Measurements from ENCODE around the gene SKIC2.
A peak's percentile ranks its signal among the peaks of the same experiment; 100 is the strongest.
"Not testable (repeated sequence)": the region's sequence is repeated elsewhere in the genome, so short reads cannot be mapped to it uniquely, and the experiment has no call there.

The SKIC2 gene

GRCh38 chr6:31958741-31959739 is at the start of gene SKIC2, which contains the start of gene NELFE:
Gene SKIC2, plus strand, starts transcription at chr6:31959175. Its CDS starts 18 bp downstream, at chr6:31959193.
Gene NELFE, minus strand, starts transcription at chr6:31958971. Its CDS starts 525 bp downstream, at chr6:31958446.
- ATAC-seq (peak; percentile 100), DNase-seq (peak; percentile 99)

- ATAC-seq, DNase-seq: not testable (repeated sequence)
Measured at GRCh38 chr6:31909298-31909697, 49.7 kb upstream of the SKIC2 start.

DNA sequence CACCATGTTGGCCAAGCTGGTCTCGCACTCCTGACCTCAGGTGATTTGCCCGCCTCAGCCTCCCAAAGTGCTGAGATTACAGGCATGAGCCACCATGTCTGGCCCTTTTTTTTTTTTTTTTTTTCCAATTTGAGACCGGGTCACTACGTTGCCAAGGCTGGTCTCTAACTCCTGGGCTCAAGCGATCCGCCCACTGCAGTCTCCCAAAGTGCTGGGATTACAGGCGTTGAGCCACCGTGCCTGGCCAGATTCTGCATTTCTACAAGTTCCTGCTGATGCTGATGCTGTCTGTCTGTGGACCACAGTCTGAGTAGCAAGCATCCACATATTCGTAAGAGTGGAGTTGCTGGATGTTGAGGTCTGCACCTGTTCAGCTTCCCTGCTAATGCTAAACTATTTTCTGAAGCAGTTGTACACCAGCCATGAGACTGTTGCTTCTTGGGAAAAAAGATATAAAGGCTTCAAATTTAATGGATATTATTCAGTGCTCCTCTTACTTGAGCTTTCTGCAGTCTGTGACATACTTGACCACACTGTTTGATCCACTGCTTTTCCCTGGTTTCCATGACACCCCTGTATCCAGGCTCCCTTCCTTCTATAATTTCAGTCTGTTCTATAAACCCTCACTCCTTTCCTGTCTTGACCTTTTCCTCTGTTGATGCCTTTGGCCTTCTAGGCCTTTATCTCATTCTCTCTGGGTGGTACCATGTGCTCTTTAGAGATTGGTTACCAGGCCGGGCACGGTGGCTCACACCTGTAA is 47.0 kb upstream of the SKIC2 start:
- no peak for DNase-seq
- ATAC-seq, result no peak

DNA sequence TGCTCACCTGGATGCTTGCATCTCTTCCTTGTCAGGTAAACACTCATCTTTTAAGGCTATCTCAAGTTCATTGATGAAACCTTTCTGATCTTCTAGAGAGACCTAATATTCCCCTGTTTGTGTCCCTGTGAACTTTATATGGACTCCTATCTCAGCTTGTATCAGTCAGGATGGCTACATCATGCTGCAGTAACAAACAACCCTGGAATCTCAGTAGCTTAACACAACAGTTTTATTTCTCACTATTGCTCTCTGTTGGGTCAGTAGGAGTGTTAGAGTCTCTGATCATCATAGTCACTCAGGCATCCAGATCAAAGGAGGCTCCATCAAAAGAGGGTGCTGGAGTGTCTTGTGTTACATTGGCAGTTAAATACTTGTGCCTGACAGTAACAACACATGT is 43.6 kb upstream of the SKIC2 start:
- ATAC-seq (no peak), DNase-seq (no peak)

- ATAC-seq (no peak), DNase-seq (no peak)
Measured at GRCh38 chr6:31915756-31916155, 43.2 kb upstream of the SKIC2 start.

DNA sequence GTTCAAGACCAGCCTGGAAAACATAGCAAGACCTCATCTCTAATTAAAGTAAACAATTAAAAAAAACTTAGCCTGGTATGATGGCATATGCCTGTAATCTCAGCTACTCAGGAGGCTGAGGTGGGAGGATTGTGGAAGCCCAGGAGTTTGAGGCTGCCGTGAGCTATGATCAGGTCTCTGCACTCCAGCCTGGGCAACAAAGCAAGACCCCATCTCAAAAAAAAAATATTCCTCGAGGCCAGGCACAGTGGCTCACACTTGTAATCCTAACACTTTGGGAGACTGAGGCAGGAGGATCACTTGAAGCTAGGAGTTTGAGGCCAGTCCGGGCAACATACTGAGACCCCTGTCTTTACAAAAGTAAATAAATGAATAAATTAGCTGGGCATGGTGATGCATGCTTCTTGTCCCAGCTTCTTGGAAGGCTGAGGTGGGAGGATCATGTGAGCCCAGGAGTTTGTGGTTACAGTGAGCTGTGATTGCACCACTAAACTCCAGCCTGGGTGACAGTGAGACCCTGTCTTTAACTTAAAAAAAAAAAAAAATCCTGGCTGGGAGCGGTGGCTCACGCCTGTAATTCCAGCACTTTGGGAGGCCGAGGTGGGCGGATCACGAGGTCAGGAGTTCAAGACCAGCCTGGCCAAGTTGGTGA is 40.8 kb upstream of the SKIC2 start:
- ATAC-seq (no peak), DNase-seq (no peak)

DNA sequence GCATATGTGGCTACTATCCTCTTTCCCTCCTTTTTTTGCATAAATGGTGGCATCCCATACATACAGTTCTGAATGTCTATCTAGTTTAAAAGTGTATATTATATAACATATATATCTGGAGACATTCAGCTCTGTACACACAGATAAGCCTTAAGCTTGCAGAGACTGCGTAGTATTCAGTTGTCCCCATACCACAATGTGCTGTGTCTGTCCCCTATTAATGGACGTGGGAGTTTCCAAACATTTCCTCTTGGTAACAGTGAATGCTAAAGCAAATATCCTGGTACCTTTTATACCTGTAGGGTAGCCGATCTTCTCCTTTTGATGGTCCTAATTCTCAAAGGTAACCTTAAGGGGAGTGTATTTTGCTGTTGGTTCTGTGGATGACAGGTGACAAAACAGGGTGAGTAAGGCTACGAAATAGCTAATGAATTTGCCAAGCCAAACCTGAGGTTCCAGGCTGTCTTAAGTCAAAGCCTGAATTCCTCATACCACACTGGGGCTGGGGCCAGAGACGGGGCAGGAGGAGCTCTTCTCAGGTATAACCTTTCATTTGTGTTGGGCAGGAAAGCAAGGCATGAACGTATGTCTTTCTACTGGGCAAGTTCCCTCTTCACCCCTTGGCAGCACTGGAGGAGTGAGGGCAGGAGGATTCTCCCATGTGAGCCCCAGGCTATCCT is 39.2 kb upstream of the SKIC2 start:
- DNase-seq (no peak), ATAC-seq (no peak)

- no peak for DNase-seq
- no peak for ATAC-seq
Measured at GRCh38 chr6:31920811-31921210, 38.2 kb upstream of the SKIC2 start.

DNA sequence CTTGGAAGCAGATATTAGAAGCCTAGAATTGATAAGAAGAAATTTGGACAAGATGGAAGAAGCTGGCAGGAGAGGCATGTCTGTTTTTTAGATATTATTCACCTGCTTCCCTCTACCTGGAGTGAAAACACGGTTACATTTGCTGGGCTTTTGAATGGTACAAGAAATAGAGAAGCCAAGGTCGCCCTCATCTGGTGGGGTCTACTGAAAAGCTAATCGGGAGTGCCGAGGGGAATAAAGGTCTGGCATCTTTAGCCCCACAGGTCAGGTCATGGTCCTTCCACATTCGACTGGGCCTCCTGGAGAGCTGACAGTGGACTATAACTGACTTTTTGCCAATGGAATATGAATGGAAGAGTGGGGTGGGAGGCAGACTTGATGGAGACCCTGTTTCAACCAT is 36.0 kb upstream of the SKIC2 start:
- DNase-seq (peak; percentile 36), ATAC-seq (peak; percentile 65)

- DNase-seq (no peak), ATAC-seq (no peak)
Measured at GRCh38 chr6:31927242-31927862, 31.6 kb upstream of the SKIC2 start, which contains the start of gene C2. Gene C2, plus strand, starts transcription at chr6:31927717. Its CDS starts 36 bp downstream, at chr6:31927753.

GRCh38 chr6:31927863-31928671 is 30.9 kb upstream of the SKIC2 start:
- DNase-seq (no peak), ATAC-seq (no peak)

DNA sequence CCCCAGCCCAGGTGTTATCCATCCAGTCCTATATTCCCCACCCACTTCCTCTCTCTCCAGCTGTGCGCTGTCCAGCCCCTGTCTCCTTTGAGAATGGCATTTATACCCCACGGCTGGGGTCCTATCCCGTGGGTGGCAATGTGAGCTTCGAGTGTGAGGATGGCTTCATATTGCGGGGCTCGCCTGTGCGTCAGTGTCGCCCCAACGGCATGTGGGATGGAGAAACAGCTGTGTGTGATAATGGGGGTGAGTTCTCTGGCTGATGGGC is 30.4 kb upstream of the SKIC2 start:
- no peak for ATAC-seq
- no peak for DNase-seq

DNA sequence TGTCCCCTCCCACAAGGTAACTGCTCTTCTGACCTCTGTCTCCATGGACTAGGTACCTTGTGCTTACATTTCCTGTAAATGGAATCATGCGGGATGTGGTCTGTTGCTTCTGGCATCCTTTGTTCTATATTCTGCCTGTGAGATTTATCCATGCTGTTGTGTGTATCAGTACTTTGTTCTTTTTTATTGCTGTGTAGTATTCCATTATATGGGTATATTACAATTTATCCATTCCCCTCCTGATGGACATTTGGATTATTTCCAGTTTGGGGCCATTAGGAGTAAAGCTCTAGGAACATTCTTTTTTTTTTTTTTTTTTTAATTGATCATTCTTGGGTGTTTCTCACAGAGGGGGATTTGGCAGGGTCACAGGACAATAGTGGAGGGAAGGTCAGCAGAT is 28.0 kb upstream of the SKIC2 start:
- DNase-seq (no peak), ATAC-seq (no peak)

DNA sequence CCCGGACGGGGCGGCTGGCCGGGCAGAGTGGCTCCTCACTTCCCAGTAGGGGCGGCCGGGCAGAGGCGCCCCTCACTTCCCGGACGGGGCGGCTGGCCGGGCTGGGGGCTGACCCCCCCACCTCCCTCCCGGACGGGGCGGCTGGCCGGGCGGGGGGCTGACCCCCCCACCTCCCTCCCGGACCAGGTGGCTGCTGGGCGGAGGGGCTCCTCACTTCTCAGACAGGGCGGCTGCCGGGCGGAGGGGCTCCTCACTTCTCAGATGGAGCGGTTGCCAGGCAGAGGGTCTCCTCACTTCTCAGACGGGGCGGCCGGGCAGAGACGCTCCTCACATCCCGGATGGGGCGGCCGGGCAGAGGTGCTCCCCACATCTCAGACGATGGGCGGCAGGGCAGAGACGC is 26.8 kb upstream of the SKIC2 start:
- not testable (repeated sequence) for ATAC-seq

GRCh38 chr6:31933537-31933936 is 25.4 kb upstream of the SKIC2 start:
- no peak for DNase-seq
- no peak for ATAC-seq

More for the DNA sequence above, 26.8 kb upstream of the SKIC2 start:
- DNase-seq, result not testable (repeated sequence)

- no peak for DNase-seq
- no peak for ATAC-seq
Measured at GRCh38 chr6:31935021-31935420, 24.0 kb upstream of the SKIC2 start.

DNA sequence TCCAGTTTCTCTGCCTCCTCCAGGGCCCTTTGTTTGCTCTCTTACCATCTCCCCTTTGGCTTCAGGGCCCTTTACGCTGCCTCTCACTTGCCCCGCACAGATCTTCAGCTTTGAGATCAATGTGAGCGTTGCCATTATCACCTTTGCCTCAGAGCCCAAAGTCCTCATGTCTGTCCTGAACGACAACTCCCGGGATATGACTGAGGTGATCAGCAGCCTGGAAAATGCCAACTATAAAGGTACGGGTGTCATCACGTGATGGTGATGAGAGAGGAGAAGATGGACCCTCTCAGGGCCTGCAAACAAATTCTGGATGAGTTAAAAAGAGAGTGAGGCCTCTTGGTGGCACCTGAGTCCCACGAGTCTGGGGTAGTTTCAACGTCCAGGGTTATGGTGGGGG is 23.2 kb upstream of the SKIC2 start:
- no peak for ATAC-seq
- DNase-seq, result no peak

- ATAC-seq (no peak), DNase-seq (no peak)
Measured at GRCh38 chr6:31940256-31940664, 18.7 kb upstream of the SKIC2 start.

- ATAC-seq (no peak), DNase-seq (no peak)
Measured at GRCh38 chr6:31943742-31944141, 15.2 kb upstream of the SKIC2 start.

DNA sequence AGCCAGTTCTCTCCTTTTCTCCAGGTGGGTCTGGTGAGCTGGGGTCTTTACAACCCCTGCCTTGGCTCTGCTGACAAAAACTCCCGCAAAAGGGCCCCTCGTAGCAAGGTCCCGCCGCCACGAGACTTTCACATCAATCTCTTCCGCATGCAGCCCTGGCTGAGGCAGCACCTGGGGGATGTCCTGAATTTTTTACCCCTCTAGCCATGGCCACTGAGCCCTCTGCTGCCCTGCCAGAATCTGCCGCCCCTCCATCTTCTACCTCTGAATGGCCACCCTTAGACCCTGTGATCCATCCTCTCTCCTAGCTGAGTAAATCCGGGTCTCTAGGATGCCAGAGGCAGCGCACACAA is 13.8 kb upstream of the SKIC2 start:
- no peak for ATAC-seq

More for the DNA sequence above, 13.8 kb upstream of the SKIC2 start:
- no peak for DNase-seq

Data from stimulated activated naive CD8-positive, alpha-beta T cell treated with anti-CD3 and anti-CD28 coated beads, Interleukin-15, Interleukin-2, amounts not matched to agents 100 U/mL and 50 U/mL, for 24 hours (primary cell).